COLO829 (cell line): ENCODE data around the gene CRACR2A.

Experiments
- DNase-seq: peaks from one replicate; pipeline ENCODE4 v3.0.0; 2012; ENCODE audit warnings: low spot score

Gene CRACR2A

DNA sequence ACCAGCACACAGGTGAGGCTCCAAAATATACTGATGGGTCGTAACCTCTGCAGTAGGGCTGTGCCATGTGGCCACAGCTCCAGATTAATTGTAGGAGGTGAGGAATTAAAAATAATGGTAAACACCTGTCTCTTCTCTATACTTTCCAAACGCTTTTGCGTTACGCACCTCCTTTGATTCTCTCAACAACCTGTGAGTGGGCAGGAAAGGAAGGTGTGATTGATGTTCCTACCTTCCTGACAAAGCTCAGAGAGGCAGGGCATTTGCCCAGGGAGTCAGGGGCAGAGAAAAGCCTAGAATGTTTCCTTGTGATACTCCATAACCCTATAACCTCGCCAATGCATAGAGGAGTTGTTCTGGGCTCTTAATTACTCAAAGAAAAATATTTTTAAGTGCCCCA is 137.0 kb downstream of the CRACR2A start:
- no peak for DNase-seq

GRCh38 chr12:3614806-3615466 is 138.0 kb downstream of the CRACR2A start:
- no peak for DNase-seq

- DNase-seq = no peak
These were observed 139.1 kb downstream of the CRACR2A start for GRCh38 chr12:3613641-3614395.

GRCh38 chr12:3611860-3612703 is 140.8 kb downstream of the CRACR2A start:
- no peak for DNase-seq

DNA sequence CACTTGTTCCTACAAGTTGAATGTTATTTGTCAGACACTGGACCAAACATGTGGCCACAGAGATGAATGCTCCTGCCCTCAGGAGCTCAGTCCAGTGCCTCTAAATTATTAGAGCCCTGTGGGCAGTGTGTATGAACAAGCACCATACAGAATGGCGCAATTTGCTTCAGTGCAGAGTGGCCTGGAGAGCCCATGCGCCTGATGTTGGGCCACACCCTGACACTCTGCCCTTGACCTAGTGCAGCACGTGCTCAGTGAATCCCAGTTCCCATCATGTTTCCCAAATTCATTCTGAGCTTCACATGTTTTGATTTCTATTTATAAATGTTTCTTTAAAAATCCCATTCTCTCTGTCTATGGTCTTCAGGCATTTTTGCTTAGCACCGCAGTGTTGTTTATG is 145.1 kb downstream of the CRACR2A start:
- no peak for DNase-seq

DNA sequence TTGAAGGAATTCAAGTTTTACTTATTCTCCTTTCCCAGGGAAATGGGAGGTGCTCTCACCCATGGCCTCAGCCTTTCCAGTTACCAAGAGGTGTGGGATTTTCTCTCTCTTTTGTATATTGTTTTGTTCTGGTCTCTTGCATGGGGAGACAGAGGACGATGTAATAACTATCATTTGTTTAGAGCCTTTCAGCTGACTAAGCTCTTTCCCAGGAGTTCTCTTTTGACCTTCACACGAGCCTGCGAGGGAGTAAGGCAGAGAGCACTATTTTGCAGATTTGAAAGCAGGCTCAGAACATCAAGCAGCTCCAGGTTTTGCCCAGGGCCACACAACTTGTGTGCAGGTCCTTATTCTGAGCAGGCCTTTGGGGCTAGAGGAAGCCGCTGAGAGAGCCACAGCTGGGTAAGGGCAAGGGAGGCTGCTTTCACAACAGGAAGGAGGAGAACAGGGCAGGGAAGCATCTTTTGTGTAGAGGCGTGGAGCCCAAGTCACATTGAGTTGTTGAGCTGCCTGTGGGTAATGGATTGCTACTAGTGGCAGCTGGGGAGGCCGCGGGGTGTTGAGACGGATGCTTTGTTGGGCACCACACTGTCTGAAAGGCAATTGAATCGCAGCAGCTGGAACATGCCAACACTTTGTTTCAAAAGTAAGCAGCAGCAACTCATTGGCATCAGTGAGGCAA is 145.7 kb downstream of the CRACR2A start:
- DNase-seq = no peak

DNA sequence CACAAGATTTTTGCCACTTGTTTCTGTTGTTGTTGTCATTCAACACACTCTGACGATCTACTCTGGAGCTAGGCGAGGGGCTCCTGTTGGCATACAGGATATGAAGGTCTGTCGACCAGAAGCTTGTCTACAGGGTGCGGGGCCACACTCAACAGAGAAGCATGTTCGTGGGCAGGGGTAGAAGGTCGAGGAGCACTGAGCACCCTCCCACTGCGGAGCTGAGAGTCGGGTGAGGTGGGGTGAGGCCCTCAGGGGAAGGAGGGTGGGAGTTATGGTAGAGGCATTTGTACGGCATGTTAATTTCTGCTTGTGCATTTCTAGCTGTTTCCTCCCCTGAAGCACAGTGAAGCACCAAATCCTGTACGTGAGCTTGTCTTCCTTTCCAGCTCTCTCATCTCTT is 146.8 kb downstream of the CRACR2A start:
- no peak for DNase-seq

GRCh38 chr12:3605692-3606091 is 147.2 kb downstream of the CRACR2A start:
- DNase-seq = no peak

DNA sequence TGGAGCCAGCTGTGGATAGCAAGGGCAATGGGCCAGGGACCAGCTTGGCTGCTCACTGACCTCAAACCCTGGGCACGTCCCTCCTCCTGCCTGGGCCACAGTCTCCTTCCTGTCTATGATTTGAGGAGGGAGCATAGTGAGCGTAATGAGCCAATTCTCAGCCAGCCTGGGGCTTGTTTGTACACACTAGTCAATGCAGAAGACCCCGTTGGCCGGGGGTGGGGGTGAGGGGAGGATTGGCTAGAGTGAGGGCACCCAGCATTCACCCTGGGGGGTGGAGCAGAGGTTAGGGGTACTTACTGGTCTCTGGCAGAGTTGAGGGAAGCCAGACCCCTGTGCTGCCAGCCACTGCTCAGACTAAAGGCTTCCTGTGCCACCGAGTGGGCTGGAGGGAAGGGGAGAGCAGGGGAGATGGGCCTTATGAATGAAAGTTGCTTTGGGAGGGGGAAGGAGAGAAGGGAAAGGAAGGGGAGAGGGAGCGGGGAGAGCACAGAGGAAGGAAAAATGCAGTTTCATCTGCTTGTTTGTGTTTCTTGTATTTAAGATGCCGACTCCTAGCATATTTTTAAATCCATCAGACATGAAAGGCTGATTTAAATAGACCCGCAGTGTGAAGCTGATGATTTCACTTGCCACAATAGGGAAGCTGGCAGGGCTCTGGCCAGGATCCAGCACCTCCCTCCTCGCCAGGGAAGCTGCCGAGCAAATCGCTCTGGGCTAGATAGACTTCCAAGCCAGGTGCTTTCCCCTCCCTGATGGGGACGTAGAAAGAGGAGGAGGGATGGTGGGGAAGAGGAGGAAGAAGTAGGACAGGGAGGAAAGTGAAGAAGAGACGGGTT is 147.9 kb downstream of the CRACR2A start:
- no peak for DNase-seq

DNA sequence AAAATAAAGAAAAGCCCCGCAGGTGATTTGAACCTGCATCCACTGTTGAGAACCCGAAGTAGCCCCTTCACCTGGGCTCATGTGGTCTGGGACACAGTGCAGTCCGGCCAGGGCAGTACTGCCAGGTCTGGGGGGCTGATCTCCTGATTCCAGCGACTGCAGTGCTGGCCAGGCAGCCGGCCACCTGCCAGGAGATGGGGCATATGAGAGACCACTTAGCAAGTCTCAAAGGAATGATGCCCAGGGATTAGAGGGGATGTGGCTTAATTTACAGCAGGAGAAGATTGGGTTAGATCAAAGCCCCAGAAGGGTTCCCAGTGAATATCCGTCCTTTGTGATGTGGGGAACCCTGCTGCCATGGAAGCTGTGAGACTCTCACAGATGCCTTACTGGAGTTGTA is 148.6 kb downstream of the CRACR2A start:
- no peak for DNase-seq

DNA sequence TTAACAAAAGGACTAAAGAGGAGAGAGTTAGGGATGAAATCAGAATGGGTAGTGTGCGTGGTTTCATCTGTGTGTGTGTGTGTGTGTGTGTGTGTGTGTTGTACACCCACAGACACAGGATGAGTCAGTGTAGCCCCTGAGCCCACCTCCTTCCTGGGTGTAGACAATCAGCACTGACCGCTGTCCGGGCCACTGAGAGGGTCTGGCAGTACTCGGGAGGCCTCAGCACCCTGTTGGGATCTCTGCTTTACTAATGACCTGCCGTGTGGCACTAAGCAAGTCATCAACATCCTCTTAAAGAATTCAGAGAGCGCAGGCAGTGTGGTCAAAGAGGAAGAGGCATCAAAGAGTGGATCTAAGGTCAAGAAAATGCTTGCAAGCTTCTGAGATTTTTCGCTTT is 149.3 kb downstream of the CRACR2A start:
- no peak for DNase-seq

DNA sequence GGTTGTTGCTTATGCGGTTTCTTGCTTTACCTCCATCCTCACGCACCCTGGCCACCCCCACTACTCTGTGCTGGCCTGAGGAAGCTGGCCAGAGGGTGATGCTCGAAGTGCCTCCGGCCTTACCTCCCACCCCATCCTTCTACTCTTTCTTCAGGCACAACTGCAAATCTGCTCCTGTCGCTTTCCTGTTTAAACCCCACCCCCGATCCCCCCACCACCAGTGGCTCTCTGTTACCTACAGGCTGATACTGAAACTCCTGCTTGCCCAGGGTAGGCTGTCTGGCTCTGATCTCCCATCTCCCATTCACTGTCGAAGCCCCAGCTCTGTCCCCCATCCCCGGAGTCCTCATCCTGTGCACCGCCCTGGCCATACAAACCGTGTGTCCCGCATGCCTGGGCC is 150.4 kb downstream of the CRACR2A start:
- no peak for DNase-seq

- no peak for DNase-seq
These were observed 151.3 kb downstream of the CRACR2A start for GRCh38 chr12:3601461-3602150.

DNA sequence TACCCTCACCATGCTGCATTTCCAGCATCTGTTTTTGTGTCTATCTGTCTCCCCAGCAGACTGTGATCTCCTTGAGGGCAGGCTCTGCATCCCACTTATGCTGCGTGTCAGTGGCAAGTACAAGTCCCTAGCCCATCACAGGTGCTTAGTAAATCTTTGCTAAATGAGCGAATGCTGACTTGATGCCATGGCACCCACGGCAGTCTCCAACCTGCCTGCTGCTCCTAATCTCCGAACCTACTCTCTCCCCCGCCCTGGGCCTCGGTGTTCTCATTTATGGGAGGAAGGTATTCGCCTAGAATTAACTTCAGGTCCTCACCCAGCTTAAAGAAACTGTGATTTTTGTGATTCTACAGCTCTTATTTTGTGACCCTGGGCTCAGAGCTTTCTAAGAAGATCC is 152.0 kb downstream of the CRACR2A start:
- DNase-seq = no peak

- DNase-seq = peak; percentile 65
These were observed 152.7 kb downstream of the CRACR2A start for GRCh38 chr12:3600039-3600720.

DNA sequence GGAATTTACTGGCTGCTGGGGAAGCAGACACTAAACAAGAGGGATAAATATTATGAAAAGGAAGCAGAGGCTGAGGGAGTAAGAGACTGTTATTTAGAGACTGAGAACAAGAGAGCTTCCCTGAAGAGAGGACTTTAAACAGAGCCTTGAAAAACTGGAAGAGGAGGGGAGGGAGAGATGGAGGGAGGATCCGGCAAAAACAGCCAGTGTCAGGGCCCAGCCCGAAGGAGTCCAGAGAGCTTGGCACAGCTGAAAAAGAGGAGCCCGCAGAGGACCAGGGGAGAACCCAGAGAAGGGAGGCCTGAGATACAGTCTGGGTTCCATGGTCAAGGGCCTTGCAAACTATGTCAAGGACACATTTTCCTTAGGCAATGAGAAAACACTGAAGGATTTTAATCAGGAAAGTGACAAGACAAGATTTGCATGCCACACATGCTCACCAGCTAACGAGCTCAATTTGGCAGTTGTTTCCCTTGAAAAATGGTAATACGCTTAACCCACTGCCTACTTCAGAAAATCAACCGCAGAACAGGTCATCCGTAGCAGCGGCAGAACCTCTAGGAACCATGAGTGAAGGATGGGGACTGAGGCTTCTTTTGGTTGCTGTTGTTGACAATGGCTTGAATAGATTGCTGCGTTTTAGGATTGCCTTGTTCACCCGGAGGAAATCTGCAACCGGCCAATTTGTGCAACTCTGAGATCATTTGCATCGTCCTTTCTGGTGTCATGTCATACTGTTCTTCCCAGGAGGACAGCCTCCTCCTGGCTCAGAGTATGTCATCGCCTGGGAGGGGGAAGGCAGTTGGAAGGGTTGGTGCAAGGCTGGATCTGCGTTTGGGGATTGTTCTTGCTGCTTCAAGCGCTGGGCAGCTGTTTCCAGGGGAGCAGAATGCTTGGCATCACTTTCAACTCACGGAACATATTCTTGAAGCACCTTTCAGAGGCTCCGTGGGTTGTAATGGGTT is 153.7 kb downstream of the CRACR2A start:
- DNase-seq = no peak

DNA sequence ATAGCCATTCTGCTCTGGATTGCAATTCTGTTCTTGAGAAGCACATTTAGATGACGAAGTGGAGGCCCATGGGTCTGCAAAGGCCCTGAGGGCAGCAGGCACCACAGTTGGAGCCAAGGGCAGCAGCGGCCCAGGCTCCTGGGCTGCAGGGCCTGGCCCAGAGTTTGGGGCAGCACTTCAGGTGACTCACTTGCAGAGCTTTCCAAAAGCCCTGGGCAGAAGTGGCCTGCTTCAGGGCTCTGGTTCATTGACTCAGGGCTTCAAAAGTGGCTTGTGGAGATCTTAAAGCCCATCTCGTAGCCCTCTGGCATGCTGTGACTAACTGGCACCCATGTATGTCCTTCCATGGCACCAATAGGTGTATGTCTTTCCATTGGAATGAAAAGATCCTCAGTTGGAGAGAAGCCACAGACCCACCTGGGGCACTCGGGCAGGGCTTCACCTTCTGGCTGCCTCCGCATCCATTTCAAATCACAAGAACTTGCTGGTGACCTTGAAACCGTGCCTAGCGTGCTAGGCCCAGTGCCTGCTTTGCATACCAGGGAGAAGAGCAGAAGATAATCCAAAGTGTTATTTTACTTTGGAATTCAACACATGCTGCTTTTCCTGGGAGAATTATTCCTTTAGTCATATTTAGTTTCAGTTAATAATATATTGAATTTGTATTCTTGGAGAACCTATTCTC is 155.2 kb downstream of the CRACR2A start:
- no peak for DNase-seq

DNA sequence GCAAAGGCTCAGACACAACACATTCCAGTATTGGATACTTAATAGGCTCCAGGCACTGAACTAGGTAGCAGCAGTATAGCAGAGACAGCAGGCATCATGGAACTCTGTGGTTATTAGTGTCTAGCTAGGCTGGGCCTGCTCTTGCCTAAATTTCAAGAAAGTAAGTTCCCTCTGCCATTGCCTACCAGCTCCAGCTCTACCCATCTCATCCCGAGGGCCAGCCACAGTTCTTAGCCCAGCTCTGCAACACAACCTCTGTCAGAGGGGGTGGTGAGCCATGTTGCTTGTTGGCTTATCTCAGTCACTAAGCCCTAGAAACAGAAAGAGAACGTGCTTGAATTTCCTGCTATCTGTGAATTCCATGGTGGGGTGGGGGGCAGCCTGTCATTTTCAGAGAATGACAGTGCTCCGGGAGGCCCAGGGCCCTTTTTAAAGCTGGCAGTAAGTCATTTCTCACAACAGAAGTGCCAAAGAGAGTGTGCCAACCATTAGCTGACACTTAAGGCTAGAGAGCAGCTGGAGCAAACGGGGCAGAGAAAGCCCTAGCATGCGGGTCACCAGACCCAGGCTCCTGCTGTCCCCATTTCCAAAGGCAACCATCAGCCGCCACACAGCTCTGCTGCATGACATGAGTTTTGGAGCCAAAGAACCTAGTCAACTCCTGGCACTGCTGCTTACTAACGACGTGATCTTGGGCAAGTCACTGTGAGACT is 156.1 kb downstream of the CRACR2A start:
- DNase-seq = no peak
